Glomerular visceral epithelial cell (primary cell): ENCODE data around the gene HDAC6.

Experiments
- DNase-seq: peaks from one replicate; pipeline ENCODE4 v3.0.0-alpha.2; 2016; ENCODE audit errors: extremely low spot score

The HDAC6 gene

DNA sequence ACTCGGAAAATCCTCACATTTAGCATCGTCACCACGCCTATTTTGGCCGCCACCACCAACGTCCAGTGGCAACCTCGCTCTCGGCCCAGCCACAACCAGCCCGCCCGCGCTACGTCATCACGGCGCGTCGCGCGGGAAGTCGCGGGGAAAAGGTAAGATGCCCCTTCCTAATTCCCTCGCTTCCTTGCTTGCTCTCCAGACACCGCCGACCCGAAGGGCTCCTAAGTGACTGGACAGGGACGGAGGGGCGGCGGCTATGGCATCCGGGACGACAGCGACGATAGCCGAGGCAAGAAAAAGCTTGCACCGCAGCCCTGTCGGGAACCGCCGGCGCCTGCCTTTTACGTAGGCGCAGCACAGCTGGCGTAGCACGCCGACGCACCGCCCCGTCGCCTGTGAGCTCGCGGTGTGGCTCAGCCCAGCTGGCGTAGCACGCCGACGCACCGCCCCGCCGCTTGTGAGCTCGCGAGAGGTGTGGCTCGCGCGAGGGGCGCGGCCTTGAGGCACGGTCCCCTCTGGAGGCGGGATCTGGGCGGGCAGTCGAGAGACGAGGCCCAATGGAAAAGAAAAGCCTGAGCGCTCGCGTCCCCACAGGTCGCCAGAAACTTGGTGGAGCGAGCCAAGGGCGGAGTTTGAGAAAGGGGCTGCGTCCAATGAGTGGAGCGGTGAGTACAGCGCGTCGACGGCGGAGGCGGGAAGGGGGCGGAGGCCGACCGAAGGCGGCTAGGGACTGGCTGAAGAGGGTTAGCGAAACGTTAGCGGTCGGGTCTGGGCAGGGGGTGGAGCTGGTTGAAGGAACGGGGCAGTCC, at the start of gene HDAC6:
Gene HDAC6 (plus strand): TSS at position 788 of the 809 bp plus-strand sequence. CDS start 626 bp downstream, outside the sequence.
- DNase-seq, result peak; percentile 97

GRCh38 chrX:48752498-48752897, 49.4 kb upstream of the HDAC6 start:
- no peak for DNase-seq

DNA sequence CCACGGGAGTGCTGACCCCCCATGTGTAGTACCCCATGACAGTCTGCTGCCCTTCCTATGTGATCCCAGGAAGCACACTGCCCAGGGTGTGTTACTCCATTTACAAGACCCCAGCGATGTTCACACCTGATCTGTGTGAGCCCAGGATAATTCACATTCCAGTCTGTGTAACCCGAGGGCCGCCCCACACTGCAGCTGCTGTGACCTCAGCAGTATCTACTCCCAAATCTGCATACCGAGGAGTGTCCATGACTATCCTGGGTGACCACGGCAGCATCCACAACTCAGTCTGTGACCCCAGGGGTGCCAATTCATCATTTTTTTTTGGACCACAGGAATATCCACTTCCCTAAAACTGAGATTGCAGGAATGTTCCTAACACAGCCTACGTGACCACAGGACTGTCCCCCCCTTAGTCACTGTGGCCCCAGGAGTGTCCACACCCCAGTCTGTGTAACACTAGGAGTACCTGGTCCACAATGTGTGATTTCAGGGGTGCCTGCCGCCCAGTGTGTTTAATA, 48.1 kb upstream of the HDAC6 start:
- DNase-seq, result no peak

DNA sequence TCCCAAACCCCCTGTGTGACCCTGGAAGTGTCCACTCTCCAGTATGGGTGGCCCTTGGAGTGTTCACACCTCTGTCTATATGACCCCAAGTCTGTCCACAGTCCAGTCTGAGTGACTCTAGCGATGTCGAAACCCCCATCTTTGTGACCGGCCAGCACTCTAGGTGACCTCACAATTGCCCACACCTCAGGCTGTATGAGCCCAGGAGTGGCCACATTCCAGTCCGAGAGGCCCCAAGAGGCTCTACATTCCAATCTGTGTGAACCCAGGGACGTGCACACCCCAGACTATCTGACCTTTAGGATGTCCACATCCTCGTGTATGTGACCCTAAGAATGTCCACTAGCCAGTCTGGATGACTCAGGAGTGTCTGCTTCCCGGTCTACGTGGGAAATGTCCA, 47.6 kb upstream of the HDAC6 start:
- no peak for DNase-seq

- DNase-seq, result peak; percentile 40
These were observed 40.0 kb upstream of the HDAC6 start, which contains the start of gene GLOD5 for GRCh38 chrX:48761674-48762471. Gene GLOD5, plus strand, starts transcription at chrX:48761747. Its CDS starts 44 bp downstream, at chrX:48761791.

GRCh38 chrX:48769230-48769629, 32.6 kb upstream of the HDAC6 start:
- DNase-seq, result no peak

- no peak for DNase-seq
These were observed 31.6 kb upstream of the HDAC6 start for GRCh38 chrX:48770296-48770695.

DNA sequence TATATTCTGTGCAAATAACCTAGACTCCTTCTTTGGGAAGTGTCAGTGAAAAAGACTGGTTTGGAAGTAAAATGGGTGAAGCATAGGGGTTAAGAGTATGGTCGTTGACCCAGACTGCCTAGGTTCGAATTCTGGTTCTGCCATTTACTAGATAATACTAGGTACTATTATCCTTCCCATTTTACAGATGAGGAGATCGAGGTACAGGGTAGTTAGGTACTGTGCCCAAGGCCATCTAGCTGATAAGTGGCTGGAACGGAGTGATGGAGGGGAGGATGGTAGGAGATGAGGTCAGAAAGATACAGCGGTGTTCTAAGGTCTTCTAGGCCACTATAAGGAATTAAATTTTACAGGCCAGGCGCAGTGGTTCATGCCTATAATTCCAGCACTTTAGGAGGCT, 29.3 kb upstream of the HDAC6 start:
- no peak for DNase-seq

DNA sequence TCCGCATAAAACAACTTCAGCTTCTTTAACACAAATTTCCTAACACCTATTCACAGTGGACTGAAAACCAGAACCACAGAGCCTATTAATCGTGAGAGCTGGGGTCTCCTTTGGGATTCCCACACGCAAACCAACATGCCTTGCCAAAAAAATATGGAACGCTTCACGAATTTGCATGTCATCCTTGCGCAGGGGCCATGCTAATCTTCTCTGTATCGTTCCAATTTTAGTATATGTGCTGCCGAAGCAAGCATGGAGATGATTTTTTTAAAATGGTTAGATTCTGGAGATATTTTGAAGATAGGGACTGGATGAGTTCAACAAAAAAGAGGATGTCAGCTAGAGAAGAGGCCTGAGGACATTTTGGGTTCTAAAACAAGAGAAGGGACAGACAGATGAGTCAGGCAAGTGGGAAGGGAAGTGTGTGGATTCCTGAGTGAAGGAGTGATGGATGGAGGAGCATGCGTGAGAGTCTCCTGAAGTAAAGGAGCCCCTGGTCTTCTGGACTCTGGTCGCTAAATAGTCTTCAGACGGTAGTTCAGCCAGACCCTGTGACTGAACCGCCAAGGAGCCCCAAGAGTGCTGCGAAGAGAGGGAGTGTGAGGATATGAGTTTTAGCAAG, 24.9 kb upstream of the HDAC6 start:
- DNase-seq, result no peak

DNA sequence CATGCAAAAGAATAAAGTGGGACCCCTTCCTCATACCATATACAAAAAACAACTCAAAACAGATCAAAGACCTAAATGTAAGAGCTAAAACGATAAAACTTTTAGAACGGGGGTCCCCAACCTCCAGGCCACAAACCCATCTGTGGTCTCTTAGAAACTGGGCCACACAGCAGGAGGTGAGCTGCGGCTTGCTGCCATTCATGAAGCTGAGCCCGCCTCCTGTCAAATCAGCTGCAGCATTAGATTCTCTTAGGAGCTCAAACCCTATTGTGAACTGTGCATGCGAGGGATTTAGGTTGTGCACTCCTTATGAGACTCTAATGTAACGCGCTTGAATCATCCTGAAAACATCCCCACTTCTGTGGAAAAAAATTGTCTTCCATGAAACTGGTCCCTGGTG, 22.5 kb upstream of the HDAC6 start:
- no peak for DNase-seq

GRCh38 chrX:48781705-48782104, 20.2 kb upstream of the HDAC6 start:
- DNase-seq, result no peak

GRCh38 chrX:48782216-48782615, 19.7 kb upstream of the HDAC6 start:
- no peak for DNase-seq

- DNase-seq, result no peak
These were observed 19.1 kb upstream of the HDAC6 start for GRCh38 chrX:48782795-48783194.

DNA sequence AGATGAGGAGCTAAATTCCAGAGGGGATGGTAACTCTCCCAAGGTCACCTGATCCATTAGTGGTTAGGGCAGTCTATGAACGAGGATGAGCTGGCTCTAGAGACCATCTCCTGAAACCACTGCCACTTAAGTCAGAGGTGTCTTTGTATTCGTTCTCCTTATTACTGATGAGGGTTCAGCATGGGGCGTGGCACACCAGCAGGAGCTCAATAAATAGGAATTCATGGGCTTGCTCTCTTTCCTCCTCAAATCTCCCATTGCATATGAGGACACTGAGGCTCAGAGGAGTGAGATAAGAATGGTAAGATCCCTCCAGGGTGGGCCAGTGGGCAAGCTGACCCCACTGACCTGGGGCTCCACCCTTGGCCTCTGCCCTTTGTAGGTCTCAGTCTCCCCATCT, 17.1 kb upstream of the HDAC6 start:
- no peak for DNase-seq

GRCh38 chrX:48785186-48785539, 16.7 kb upstream of the HDAC6 start:
- DNase-seq, result no peak

- no peak for DNase-seq
These were observed 16.2 kb upstream of the HDAC6 start for GRCh38 chrX:48785540-48786214.

- no peak for DNase-seq
These were observed 15.5 kb upstream of the HDAC6 start, which contains the start of gene GATA1 for GRCh38 chrX:48786341-48786800. Gene GATA1, plus strand, starts transcription at chrX:48786590. Its CDS starts 4,520 bp downstream, at chrX:48791110.

GRCh38 chrX:48786825-48787504, 14.9 kb upstream of the HDAC6 start:
- DNase-seq, result no peak

DNA sequence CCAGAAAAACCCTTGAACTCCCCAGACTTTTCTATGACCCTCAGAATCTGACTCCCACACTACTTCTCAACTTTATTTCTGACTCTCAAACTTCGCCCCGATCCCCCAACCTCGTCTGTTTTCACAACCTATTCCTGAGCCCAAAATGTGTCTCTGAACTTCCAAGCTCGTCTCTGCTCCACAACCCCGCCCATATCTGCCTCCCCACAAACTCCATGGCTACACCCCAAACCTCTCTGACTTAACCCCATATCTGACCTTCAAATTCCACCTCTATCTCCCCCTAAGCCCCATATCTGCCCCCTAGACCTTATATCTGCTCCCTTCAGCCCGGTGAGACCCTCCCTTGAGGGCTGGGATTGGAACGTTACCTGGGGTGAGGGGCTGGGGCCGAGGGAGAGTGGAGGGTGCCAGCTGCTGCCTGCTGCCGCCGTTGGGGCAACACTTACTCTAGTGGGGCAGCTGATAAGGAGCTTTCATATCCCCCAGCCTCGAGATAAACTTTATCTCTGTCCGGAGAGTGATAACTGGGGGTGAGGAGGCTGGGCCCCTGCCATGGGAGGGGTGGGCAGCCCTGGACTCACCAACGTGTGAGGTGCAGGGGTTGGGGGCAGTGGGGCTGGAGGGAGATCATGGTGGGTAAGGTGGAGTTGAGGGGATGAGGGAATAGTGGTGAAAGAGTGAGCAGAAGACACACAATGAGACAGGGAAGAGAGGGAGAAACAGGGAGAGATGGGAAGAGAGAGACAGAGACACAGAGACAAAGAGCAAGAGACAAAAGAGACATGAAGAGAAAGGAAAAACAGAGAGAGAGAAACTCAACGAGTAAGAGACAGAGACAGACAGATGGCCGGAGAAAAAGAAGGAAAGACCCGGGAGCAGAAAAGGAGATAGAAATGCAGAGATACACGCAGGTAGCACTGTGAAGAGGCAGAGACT, 14.1 kb upstream of the HDAC6 start:
- DNase-seq, result no peak
